Cardiac fibroblast (primary cell): ENCODE results near the gene LPCAT3.

Experiments used
- DNase-seq, 2 donors: peaks; one replicate each; pipeline versions ENCODE4 v3.0.0 to v3.0.0-alpha.2; 2010; ENCODE audit warnings: low read depth in 2 of 2
- H3K4me3 ChIP-seq, 2 donors: replicated peaks in 1 of 2; 1 replicate in 1 of 2; 2 replicates in 1 of 2; pipeline ENCODE4 v1.5.1; 2011; ENCODE audit warnings: low read depth in 2 of 2, low read length in 2 of 2, mild to moderate bottlenecking in 2 of 2, moderate library complexity in 1 of 2
- TF ChIP-seq, protein P1 (sequence below): IDR thresholded peaks from one replicate; pipeline ENCODE4 v1.5.1; 2011; ENCODE audit warnings: low read depth, mild to moderate bottlenecking, low read length, inconsistent platforms

Gene LPCAT3

DNA sequence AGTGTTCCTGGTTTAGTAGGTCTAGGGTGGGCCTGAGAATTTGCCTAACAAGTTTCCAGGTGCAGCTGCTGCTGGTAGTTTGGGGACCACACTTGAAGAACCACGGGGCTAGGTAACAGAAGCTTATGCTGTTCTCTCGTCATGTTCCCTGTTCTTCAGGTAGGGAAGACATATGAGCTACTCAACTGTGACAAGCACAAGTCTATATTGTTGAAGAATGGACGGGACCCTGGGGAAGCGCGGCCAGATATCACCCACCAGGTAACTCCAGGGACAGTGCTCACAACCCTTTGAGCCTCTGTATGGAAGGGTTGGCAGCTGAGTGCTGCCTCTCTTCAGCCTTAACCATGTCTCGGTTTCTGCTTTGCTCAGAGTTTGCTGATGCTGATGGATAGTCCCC, 44.1 kb downstream of the LPCAT3 start:
- no peak for DNase-seq
- H3K4me3 ChIP-seq, result no peak overlapping the region
- TF ChIP-seq, protein P1, sequence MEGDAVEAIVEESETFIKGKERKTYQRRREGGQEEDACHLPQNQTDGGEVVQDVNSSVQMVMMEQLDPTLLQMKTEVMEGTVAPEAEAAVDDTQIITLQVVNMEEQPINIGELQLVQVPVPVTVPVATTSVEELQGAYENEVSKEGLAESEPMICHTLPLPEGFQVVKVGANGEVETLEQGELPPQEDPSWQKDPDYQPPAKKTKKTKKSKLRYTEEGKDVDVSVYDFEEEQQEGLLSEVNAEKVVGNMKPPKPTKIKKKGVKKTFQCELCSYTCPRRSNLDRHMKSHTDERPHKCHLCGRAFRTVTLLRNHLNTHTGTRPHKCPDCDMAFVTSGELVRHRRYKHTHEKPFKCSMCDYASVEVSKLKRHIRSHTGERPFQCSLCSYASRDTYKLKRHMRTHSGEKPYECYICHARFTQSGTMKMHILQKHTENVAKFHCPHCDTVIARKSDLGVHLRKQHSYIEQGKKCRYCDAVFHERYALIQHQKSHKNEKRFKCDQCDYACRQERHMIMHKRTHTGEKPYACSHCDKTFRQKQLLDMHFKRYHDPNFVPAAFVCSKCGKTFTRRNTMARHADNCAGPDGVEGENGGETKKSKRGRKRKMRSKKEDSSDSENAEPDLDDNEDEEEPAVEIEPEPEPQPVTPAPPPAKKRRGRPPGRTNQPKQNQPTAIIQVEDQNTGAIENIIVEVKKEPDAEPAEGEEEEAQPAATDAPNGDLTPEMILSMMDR, result no peak

DNA sequence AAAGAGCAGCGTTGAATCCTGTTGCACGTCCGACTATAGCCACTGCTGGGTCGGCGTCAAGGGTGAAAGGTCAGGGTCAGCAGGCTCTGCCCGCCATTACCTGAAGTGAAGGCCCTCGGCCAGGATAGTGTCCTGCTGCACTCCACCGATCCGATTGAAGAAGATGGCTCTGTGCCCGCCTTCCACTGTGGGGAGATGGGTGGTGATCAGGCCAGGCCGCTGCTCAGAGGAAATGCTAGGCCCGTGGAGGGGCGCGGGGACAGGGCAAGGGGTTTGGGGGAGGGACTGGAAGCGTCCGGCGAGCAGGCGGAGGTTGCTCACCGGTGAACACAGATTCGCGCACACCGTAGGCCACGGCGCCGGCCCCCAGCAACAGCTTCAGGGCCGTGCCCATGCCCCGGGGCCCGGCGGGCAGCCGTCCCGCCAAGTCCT, 48.2 kb downstream of the LPCAT3 start:
- peak in 1 of 2 donors; percentile 14 for DNase-seq
- H3K4me3 ChIP-seq, result peak overlapping the region; percentile 64 to 99
- TF ChIP-seq, protein P1, result no peak

DNA sequence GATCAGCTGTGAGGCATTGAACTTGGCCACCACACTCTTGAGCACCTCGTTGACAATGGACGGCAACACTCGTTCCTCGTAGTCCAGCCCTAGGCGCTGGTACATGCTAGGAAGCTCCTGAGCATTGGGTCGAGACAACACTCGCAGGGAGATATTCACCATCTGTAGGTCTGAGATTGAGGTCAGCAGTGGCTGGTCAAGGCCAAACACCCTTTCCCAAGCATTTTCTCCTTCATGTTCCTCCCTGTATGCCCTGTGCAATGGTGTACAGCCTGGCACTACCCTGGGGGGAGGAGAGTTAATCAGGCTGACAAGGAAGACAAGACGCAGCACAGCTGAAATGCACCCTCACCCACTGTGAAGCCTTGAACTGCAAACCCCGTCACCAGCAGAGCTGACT, 49.9 kb downstream of the LPCAT3 start:
- TF ChIP-seq, protein P1, result no peak
- no peak overlapping the region for H3K4me3 ChIP-seq
- DNase-seq, result no peak

DNA sequence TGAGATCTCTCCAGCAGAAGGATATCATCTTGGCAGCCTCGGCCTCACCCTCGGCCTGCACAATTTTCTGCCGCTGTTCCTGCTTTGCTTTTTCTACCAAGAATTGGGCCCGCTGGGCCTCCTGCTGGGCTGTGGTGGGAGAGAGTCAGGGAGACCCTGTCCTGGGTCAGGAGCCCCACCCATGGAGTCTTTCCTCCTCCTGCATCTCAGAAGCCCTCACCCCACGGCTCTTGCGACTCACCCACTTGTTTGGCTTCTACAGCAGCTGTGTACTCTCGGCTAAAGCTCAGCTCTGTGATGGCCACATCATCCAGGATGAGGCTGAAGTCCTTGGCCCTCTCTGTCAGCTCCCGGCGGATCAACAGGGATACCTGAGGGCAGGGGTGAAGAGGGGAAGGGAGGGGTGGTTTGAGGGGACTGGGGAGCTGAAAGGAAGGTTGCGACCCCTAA, 50.6 kb downstream of the LPCAT3 start:
- H3K4me3 ChIP-seq, result no peak overlapping the region
- DNase-seq, result no peak
- TF ChIP-seq, protein P1, result no peak

DNA sequence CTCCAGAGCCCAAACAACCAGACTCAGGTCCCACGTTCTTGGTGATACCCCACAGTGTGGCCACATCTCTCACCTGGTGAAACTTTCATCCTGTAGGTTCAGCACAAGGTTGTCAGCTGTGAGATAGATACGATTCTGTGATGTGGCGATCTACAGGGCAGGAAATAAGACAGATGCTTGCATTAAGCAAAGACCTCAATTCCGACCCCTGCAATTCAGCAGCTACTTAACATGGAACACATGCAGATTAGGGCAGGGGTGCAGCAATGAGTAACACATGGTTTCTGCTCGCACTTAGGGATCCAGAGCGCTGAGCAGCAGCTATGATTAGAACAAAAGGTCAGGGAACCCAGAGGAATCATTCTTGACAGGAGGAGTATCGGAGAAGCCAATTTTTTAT, 51.9 kb downstream of the LPCAT3 start:
- no peak for DNase-seq
- TF ChIP-seq, protein P1, result no peak
- H3K4me3 ChIP-seq, result no peak overlapping the region

DNA sequence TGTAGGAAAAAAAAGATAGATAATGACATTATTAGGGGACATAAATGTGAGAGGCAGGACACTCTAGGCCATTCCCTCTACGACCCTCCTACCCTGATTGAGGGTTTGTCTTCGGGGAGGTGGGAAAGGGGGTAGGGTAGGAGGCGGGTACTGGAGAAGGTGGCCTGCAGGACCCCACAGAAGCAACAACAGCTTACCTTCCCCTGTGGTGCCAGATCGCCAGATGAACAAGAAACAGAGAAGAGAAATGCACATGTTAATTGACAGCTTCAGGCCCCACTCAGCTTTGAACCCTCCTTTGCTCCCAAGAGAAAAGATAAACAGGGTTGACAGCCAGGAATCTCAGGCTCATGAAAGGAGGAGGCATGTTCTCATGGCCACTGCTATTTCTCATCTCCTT, 52.6 kb downstream of the LPCAT3 start:
- DNase-seq, result no peak
- H3K4me3 ChIP-seq, result no peak overlapping the region
- TF ChIP-seq, protein P1, result no peak

DNA sequence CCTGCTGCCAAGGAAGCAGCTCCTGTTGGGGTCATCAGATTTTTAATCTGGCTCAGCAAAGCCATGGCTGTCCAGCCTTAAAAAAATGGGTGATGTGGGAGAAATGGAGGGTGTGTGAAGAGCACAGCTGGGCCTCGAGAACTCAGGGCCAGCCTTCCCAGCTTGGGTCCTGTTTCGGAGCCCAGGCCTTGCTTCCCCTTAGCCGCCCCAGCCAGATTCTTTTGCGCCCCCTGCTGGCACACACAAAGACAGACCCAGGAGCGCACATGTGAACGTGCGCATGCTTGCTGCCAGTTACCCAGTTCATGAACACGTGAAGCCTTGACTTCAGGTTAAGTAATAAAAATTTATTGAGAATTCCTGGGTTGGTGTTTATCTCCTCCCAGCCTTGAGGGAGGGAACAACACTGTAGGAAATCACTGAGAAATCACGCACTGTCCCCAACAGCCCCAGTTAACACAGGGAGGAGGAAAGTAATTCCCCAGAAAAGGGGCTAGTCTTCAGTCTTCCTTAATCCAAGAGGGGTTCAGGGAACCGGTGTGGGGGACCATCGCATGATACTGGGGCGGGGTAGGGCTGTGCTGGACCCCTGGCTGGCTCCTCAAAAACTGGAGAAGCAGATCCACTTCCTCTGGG, 53.1 kb downstream of the LPCAT3 start:
- DNase-seq, result peak; percentile 91 to 94
- H3K4me3 ChIP-seq, result no peak overlapping the region

More for the DNA sequence above, 53.1 kb downstream of the LPCAT3 start:
- TF ChIP-seq, protein P1, result peak; percentile 84
